B cell (primary cell): ENCODE results near the gene NPAS2.

Experiments
- EZH2 ChIP-seq: IDR thresholded peaks from 2 replicates; pipeline ENCODE4 v1.6.1; 2012; ENCODE audit warnings: borderline replicate concordance, low read depth, mild to moderate bottlenecking, moderate library complexity, low read length; ENCODE audit not compliant: insufficient read depth, poor library complexity, severe bottlenecking
- TF ChIP-seq, protein P1 (sequence below): fragments of 200-600 bp; IDR thresholded peaks from one replicate; pipeline ENCODE4 v1.8.0; 2022; ENCODE audit warnings: antibody characterized with exemption, mild to moderate bottlenecking

DNA sequence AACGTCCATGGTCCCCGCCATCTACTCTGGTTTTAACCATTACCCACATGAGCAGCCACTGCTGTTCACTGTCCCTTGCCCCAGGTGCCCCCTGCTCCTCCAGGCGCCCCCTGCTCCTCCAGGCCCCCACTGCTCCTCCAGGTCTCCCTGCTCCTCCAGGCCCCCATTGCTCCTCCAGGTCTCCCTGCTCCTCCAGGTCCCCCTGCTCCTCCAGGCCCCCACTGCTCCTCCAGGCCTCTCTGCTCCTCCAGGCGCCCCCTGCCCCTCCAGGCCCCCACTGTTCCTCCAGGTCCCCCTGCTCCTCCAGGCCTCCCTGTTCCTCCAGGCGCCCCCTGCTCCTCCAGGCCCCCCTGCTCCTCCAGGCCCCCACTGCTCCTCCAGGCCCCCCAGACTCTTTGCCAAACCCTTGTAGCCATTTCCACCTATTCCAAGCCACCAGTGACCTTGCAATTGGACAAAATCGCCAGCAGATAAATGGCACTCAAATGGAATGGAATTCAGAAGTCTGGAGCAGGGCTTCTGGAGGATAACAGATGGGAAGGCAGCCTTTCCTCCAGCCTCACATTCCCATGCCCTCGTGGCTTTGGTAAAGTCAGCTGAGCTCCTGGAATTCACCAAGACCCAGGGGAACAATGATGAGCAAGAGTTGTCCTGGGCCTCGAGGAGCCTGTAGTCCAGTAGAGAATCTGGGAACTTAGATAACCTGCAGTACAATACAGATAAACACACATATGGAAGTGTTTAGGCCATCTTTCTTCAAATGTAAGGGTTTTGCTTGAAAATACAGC lies 168.9 kb downstream of the NPAS2 start:
- TF ChIP-seq, protein P1, sequence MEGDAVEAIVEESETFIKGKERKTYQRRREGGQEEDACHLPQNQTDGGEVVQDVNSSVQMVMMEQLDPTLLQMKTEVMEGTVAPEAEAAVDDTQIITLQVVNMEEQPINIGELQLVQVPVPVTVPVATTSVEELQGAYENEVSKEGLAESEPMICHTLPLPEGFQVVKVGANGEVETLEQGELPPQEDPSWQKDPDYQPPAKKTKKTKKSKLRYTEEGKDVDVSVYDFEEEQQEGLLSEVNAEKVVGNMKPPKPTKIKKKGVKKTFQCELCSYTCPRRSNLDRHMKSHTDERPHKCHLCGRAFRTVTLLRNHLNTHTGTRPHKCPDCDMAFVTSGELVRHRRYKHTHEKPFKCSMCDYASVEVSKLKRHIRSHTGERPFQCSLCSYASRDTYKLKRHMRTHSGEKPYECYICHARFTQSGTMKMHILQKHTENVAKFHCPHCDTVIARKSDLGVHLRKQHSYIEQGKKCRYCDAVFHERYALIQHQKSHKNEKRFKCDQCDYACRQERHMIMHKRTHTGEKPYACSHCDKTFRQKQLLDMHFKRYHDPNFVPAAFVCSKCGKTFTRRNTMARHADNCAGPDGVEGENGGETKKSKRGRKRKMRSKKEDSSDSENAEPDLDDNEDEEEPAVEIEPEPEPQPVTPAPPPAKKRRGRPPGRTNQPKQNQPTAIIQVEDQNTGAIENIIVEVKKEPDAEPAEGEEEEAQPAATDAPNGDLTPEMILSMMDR = no peak
- TF ChIP-seq EZH2 = no peak
